Measurements from ENCODE around the gene FADS3.

The FADS3 gene, protein sequence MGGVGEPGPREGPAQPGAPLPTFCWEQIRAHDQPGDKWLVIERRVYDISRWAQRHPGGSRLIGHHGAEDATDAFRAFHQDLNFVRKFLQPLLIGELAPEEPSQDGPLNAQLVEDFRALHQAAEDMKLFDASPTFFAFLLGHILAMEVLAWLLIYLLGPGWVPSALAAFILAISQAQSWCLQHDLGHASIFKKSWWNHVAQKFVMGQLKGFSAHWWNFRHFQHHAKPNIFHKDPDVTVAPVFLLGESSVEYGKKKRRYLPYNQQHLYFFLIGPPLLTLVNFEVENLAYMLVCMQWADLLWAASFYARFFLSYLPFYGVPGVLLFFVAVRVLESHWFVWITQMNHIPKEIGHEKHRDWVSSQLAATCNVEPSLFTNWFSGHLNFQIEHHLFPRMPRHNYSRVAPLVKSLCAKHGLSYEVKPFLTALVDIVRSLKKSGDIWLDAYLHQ

DNA sequence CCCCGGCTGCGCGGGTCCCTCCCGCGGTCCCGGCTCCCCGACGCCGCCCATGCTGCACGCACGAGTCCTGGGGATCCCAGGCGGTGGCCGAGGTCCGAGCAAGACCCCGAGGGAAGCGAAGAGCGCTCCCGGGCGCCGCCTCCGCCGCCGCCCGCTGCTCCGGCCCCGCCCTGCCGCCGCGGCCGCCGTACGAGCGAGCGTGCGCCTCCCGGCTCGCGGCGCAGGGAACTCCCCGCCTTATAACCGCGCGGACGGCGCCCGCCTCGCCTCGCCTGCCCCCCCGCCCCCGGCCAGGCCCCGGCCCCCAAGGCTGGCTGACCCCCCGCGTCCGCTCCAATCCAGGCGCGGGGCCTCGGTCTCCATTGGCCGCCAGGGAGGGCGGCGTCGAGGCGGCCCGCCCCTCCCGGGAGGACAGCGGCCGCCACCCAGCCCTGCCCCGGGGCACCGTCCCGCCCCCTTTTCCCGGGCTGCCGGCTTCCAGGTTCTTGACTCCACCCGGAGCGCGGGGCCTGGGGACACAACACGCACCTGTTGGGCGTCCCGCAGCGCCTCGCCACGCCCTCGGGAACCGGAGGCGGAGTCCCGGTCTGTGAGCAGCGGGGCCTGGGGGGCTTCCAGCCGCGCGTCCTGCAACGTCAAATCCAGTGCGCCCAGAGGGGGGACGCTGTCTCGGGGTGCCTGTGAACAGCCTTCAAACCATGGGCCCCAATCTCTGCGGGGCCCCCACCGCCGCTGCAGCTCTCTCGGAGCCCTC, at the start of gene FADS3:
FADS3 (minus strand) TSS at position 215 of the 754 bp plus-strand sequence; CDS start at position 51, 164 bp downstream.
- peak; percentile 89 for DNase-seq (ENCODE audit: low spot score)

DNA sequence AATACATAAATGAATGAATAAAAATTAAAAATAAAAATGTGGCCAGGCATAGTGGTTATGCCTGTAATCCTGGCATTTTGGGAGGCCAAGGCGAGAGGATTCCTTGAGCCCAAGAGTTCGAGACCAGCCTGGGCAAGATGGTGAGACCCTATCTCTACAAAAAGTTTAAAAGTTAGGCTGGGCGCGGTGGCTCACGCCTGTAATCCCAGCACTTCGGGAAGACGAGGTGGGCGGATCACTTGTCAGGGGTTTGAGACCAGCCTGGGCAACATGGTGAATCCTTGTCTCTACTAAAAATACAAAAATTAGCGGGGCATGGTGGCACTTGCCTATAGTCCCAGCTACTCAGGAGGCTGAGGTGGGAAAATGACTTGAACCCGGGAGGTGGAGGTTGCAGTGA, 49.1 kb upstream of the FADS3 start:
- no peak for DNase-seq (ENCODE audit: low spot score)

DNA sequence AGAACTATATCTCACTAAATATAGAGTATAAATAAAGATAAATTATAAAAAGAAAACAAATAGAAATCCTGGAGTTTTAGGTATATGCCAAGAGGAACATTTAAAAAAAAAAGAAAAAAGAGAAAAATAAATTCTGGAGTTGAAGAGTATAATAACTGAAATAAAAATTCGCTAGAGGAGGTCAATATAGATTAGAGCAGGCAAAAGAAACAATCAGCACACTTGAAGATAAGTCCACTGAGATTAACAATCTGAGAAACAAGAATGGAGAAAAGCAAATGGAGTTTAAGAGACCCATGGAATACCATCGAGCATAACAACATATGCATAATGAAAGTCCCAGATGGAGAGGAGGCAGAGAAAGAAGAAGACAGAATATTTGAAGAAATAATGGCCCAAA, 44.5 kb upstream of the FADS3 start:
- DNase-seq (ENCODE audit: low spot score), result no peak

DNA sequence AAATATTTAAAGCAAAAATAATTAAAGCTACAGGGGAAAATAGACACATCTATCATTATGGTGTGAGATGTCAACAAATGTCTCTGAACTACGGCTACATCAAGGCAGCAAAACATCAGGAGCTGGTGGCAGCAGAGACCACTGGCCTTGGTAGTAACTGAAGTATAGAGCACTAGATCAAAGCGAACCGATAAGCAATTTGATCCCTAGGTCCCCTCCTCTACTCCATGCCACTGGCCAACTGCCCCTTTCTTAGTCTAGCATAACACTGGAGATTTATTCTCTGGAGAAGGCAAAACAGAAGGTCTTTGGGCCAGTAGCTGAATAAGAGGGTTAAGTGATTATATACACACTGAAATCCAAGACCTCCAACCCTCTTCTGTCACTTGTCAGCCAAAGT, 39.6 kb upstream of the FADS3 start:
- no peak for DNase-seq (ENCODE audit: low spot score)

DNA sequence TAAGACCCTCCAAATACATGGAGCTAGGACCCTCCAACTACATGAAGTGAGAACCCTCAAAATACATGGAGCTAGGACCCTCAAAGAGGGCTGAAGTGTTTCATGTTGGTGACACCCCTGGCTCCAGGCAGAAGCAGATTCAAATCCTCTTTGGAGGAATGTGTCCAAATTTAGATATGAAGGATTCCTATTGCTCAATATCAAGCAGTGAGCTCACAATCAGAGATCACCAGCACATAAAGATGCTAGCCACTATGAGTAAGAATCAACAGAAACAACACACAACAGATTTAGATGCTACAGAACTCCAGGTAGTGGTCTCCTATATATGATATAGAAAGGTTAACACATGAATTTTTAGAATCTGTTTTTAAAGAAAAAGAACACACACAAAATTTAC, 37.3 kb upstream of the FADS3 start:
- no peak for DNase-seq (ENCODE audit: low spot score)

DNA sequence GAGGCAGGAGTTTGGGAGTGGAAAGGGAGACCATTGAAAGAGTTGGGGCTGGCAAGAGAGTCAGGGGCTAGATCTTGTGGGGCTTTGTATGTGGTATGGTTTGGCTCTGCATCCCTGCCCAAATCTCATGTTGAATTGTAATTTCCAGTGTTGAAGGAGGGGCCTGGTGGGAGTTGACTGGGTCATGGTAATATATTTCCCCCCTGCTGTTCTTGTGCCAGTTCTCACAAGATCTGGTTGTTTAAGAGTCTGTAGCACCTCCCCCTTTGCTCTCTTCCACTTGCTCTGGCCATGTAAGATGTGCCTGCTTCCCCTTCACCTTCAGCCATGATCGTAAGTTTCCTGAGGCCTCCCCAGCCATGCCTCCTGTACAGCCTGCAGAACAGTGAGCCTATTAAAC, 36.2 kb upstream of the FADS3 start:
- no peak for DNase-seq (ENCODE audit: low spot score)

DNA sequence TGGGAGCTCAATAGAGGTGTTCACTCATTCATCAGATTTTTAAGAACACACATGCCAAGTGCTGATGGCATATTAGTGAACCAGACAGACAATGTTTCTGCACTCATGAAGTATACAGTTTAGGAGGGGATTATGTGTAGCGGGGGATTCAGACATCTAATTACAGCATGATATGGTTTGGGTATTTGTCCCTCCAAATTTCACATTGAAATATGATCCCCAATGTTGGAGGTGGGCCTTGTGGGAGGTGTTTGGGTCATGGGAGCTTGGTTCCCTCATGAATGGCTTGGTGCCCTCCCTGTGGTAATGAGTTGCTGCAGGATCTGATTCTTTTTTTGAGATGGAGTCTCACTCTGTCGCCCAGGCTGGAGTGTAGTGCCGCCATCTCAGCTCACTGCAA, 34.9 kb upstream of the FADS3 start:
- DNase-seq (ENCODE audit: low spot score), result no peak

DNA sequence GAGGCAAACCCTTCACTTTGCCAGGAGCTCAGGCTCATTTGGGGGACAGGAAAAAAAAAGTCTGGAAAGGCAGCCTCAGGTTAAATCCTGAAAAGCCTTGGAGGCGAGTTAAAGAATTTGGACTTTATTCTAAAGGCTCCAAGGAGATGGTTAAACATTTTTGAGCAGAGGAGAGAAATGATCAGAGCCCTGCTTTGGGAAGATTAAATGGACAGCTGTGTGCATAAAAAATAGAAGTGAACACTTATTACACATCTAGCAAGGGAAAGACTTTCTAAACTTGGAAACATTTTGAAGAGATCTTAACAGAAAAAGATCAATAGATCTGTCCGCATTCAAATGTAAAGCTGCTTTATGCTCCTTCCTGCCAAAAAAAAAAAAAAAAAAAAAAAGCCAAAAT, 34.4 kb upstream of the FADS3 start:
- no peak for DNase-seq (ENCODE audit: low spot score)

DNA sequence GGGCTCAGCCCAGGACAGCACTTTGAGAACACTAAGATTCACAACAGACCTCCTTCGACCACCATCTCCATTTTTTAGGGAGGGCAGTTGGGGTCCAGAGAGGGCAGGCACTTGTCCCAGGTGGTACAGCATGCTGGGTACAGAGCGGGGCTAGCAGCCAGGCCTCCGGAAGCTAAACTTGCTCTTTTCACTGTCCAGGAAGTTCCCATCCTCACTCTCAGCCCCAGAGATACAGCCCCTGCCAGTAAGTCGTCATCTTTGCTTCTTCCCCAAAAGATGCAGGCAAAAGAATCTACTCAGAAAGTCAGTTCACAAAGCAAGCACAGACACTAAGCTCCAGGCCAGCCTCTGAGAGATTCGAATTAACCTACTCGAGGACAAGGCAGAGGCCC, 32.7 kb upstream of the FADS3 start:
- DNase-seq (ENCODE audit: low spot score), result no peak

DNA sequence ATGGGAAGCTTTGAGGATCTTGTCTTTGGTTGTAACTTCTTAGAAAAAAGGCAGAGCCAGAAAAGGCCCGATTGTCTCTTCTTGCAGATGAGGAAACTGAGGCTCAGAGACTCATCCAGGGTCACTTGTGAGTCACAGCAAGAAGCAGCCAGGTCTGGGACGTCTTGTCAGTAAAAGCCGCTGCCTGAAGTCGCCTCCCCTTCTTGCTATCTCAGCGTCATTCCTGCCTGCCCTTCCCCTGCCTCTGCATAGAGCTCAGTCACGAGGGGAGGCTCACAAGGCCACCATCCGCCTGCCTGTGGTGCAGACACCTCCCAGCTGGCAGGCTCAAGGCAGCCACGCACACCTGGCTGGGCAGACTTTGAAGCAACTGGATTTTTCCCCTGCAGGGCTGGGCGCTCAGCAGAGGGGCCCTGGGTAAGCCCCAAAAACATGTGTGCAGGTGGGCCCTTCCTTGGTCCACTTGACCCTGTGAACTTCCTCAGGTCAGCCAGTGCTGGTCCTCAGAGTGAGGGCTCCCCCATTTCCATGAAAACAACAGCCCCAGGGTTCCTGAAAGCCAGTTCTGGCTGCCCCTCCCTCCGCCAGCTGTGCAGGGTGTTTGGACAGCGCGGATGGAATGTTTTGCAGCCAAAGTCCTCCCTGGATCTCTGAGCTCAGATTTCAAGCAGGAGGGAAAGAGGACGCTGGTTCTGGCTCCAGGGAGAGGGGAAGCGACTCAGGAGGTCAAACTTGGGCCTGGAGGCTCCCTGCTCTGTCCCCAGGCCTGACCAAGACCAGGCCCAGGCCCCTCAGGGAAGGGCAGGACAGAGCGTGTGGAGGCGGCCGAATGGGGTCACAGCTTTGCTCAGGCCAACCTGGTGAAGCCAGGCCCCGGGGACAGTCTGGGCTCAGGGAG, 32.1 kb upstream of the FADS3 start:
- no peak for DNase-seq (ENCODE audit: low spot score)

DNA sequence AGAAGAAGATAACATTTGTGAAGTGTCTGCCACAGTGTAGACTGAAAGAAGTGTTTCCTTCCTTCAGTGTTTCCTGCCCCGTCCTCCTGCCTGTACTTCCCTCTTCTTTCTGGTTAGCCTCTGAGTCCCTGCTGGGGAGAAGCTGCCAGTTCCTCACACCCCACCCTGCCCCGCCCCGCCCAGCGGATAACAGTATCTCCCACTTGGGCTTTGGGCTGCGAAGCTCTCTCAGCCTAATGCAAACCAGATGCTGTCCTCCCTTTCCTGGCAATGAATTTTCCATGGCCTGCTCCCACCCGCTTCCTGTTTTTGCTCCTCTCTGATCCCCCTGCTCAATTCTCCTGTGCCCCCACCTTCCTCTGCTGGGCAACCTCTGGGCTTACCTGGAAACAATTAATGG, 31.2 kb upstream of the FADS3 start:
- peak; percentile 77 for DNase-seq (ENCODE audit: low spot score)

DNA sequence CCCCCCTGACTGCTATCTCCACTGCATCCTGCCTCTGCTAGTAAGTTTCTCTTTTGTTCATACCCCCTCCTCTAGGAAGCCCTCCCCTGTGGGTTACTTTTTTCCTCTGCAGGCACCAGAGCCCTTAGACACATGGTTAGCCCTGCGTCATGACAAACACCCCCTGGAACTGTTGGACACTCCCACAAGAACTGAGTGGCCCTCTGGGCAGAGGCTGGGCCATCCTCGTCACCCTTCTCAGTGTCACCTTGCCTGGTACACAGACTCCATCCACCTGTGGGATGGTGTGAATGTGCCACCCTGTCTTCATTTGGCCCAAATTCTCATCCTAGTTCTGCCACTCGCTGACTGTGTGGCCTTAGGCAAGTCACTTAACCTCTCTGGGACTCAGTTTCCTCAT, 30.1 kb upstream of the FADS3 start:
- DNase-seq (ENCODE audit: low spot score), result no peak

DNA sequence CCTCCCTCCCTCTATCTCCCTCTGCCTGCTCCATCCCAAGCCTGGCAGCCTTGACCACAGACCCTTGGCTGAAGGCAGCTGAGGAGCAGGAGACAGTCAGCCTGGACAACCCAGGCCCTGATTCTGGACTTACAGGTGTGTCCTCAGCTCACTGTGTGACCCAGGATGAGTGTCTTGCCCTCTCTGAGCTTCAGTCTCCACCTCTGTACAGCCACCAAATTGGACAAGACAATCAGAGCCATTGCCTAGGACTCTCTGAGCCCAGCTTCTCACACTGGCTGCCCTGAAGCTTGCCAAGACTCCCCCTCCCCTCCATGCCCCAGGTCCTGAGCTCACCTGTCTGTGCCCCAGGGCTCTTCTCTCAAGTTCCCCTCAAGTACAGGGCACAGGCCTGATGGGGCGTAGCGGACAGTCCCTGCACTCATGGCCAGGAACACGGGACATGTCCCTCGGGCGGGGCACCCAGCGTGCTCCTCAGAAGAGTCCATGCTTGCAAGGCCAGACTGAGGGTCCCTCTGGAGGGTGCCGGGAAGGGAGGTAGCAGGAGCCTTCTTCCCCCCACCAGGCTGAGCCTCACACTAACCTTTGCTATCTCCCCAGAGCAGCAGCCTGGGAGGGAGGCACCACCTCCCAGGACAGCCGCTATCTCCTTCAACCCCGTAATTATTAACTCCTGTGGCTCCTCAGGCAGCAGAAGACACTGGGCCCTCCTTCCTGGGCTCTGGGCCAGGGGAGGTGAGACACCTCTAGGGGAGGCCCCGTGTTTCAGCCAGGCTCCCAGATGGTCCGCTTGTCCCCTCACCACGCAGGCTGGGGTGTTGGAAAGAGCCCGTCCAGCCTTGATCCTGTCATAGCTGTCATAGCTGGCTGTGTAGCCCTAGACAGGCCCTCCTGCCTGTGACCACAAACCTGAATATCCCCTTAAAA, 28.6 kb upstream of the FADS3 start:
- no peak for DNase-seq (ENCODE audit: low spot score)

DNA sequence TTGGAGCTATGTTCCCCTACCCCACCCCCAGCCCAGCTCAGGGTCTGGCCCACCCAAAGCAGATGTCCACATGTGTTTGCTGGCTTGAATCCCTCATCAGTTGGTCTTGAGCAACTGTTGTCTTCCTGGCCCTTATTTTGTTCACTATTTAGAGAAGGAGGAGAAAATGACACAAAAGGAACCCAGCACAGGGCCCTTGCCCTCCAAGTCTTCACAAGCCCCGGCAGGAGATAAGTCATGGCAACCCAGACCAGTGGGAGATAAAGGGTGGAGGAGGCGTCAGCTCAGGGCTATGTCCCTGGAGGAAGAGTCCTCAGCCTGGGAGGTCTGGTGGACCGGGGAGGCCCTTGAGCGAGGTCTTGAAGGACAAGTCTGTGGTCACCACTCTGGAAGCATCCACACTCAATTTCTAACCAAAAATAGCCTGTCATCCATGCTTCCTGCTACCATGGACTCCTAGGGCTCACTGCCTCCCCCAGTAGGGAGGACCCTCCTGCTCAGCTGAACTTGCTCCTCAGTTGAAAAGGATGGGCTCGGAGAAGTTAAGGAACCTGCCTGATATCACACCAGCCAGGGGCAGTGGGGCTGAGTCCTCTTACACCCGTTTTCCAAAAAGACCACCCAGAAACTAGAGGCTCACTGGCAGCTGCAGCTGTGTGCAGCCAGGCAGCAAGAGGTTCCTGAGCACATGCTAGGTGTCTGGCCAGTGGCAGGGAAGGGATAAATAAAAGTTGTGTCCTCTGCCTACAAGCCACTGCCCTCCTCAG, 27.8 kb upstream of the FADS3 start:
- no peak for DNase-seq (ENCODE audit: low spot score)

DNA sequence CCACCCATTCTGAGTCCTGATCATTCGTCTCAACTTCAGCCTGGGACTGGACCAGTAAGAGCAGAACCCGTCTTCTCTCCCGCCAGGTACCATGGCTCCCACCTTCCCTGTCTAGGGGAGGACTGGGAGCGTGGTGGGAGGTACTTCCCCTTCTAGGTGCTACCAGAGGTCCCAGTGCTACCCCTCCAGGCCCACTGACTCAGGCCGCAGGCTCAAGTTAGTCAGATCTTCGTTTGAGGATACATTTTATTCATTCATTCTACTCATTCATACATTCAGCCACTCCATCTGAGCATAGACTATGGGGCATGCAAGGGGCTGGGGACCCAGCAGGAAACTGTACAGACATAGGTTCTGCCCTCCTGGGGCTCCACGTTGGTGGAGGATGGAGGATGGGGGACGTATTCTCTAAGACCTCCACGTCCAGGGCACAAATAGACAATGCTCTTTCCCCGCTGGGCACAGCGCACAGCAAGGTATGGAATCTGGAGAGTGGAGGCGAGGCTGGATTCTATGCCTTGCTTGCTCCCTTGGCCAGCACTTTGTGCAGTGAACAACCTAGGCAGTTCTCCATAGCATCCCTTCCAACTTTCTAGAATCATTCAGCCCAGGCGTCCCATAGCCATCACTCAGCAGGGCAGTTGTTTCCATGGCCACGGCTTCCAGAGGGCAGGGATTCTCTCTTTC, 27.0 kb upstream of the FADS3 start:
- no peak for DNase-seq (ENCODE audit: low spot score)

DNA sequence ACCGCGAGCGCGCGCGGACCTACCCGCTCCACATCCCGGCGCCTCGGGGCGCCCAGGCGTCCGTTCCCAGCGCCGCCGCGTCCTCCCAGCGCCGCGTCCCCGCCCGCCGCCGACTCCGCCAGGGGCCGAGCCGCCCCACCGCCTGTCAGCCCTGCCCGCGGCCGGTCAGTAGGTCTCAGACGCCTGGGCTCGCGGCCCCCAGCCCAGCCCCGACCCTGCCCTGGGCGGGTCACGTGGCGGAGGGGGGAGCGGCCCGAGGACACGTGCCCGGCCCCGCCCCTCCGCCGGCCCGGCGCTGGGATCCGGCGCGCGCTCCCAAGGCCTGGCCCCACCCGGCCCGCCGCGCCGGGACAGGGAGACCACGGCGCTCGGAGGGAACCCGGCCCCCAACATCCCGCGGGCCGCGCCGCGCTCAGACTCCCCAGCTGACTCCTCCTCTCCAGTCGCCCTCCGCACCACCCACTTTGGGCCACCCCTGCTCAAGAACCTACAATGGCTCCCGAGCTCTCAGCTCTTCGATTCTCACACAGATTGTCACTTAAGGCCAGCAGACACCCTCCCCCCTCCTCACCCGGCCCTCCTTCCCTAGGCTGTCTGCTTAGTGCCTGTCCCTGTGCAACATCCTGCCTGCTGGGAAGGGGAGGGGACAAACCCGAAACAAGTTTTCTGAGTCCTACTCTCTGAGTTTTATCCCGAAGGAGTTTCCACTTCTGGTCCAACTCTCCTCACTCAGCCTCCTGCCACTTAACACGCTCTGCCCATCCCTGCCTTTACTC, 26.2 kb upstream of the FADS3 start, which contains the start of gene RAB3IL1:
RAB3IL1 (minus strand) TSS at position 233 of the 776 bp plus-strand sequence; CDS start at position 34, 199 bp downstream.
- DNase-seq (ENCODE audit: low spot score), result peak; percentile 60

DNA sequence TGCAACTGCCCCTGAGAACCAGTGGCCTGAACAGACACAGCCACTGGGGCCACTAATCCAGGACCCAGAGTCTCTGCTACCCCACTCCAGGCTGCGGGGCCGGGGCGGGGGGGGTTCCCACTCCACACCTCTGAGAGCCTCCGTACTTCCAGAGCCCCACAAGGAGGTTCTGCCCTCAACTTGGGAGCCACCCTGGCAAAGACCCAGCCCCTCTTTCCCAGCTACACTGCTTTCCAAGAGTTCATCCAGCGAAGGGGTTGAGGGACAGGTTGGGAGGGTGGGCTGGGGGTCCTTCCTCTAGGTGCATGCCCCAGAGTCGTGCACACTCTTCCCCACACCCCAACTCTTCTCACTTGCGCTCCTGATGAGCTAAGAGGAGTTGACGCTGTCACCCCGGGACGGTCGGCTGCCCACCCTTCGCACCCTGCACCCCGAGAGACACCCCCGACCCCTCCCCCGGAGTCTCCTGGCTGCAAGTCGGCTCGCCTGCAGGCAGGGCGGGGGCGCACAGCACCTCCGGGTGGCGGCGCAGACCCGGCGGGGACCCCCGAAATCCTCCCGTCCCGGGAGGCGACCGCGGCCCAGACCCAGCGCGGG, 25.5 kb upstream of the FADS3 start:
- DNase-seq (ENCODE audit: low spot score), result no peak

DNA sequence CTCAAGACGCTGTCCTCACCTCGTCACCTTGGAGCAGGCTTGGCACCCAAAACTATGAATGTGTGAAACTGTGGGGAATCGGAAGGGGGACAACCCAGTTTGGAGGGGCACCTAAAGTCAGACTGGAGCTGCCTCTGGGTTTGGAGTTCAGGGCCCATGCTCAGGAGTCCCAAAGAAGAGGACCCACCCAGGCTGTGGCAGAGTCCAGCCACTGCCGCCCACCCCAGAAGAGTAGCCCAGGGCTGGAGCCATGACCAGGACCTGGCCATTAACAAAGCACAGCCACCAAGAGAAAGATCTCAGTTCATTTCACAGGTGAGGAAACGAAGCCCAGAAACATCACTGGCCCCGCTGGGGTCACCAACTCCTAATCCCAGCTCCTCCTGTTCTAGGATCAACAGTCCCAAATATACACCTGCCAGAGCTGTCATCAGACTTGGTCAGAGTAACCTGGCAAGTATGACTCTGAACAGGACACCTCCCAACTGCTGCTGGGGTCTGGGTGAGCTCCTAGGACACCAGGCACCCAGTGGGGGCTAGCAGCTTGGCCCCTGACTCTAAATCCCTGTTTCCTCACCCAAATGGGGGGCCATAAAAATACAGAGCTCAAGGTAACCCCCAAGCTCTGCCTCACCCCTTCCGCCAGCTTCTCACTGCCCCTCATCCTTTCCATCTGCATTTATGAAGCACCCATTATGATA, 23.3 kb upstream of the FADS3 start:
- DNase-seq (ENCODE audit: low spot score), result no peak

All from Ammon's horn (tissue), 1 donor.